ENCODE measurements around the gene BRK1.

BRK1 gene

DNA sequence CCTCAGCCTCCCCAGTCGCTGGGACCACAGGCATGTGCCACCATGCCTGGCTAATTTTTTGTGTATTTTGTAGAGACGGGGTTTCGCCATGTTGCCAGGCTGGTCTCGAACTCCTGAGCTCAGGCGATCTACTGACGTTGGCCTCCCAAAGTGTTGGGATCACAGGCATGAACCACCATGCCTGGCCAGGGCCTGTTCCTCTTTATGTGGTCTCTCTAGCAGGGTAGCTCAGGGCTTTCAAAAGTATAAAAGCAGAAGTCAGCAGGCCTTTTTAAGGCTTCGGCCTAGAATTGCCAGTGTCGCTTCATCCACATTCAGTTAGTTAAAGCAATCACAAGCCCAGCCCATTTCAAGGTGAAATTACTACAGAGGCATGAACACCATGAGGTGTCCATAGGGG lies 33.8 kb downstream of the BRK1 start:
- DNase-seq (ENCODE audit: extremely low read depth, insufficient read length): no peak
- H3K36me3 ChIP-seq (ENCODE audit: control insufficient read depth, insufficient read depth, low read length): peaks cover 13% of the 10 kb centered on the region
- no peak overlapping the region for H3K4me3 ChIP-seq (replicated peaks; ENCODE audit: low read depth, low read length)
- no peaks in the 10 kb centered on the region for H3K27me3 ChIP-seq (replicated peaks; ENCODE audit: control insufficient read depth, insufficient read depth, low read length)
- TF ChIP-seq, protein P1, sequence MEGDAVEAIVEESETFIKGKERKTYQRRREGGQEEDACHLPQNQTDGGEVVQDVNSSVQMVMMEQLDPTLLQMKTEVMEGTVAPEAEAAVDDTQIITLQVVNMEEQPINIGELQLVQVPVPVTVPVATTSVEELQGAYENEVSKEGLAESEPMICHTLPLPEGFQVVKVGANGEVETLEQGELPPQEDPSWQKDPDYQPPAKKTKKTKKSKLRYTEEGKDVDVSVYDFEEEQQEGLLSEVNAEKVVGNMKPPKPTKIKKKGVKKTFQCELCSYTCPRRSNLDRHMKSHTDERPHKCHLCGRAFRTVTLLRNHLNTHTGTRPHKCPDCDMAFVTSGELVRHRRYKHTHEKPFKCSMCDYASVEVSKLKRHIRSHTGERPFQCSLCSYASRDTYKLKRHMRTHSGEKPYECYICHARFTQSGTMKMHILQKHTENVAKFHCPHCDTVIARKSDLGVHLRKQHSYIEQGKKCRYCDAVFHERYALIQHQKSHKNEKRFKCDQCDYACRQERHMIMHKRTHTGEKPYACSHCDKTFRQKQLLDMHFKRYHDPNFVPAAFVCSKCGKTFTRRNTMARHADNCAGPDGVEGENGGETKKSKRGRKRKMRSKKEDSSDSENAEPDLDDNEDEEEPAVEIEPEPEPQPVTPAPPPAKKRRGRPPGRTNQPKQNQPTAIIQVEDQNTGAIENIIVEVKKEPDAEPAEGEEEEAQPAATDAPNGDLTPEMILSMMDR (IDR thresholded peaks at IDR 0.05; ENCODE audit: insufficient read depth, low read length, poor library complexity, severe bottlenecking): no peak

GRCh38 chr3:10150987-10151386 lies 35.5 kb downstream of the BRK1 start:
- H3K36me3 ChIP-seq (ENCODE audit: control insufficient read depth, insufficient read depth, low read length): peaks cover 14% of the 10 kb centered on the region
- DNase-seq (ENCODE audit: extremely low read depth, insufficient read length): no peak
- no peaks in the 10 kb centered on the region for H3K27me3 ChIP-seq (replicated peaks; ENCODE audit: control insufficient read depth, insufficient read depth, low read length)
- TF ChIP-seq, protein P1 (IDR thresholded peaks at IDR 0.05; ENCODE audit: insufficient read depth, low read length, poor library complexity, severe bottlenecking): no peak
- H3K4me3 ChIP-seq (replicated peaks; ENCODE audit: low read depth, low read length): no peak overlapping the region

DNA sequence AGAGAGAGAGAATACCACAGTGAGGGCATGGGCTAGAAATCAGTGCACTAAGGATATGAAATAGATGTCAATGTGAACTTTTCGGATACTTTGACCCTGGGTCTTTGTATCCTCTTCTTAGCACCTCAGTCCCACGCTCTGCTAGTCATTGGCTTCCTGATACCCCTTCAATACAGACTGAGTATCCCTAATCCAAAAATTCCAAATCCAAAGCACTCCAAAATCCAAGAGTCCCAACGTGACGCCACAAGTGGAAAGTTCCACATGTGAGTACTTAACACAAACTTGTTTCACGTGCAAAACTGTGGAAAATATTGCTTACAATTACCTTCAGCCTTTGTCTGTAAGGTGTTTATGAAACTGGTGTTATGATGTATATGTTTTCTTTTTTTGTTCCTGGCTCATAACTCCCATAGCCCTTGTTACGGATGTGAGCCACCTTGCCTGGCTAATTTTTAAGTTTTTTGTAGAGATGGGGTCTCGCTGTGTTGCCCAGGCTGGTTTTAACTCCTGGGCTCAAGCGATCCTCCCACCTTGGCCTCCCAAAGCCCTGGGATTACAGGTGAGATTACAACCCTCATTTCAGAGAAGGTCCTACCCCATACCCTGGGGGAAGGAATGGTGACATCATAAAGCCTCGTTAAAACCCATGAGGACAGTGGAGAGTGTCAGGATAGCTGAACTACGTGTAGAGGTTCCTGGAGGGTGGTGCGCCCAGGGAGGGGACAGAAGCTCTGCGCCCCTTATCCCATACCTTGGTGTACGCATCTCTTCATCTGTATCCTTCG lies 39.1 kb downstream of the BRK1 start:
- peaks cover 12% of the 10 kb centered on the region for H3K36me3 ChIP-seq (ENCODE audit: control insufficient read depth, insufficient read depth, low read length)
- H3K27me3 ChIP-seq (replicated peaks; ENCODE audit: control insufficient read depth, insufficient read depth, low read length): no peaks in the 10 kb centered on the region
- H3K4me3 ChIP-seq (replicated peaks; ENCODE audit: low read depth, low read length): no peak overlapping the region
- TF ChIP-seq, protein P1 (IDR thresholded peaks at IDR 0.05; ENCODE audit: insufficient read depth, low read length, poor library complexity, severe bottlenecking): no peak
- DNase-seq (ENCODE audit: extremely low read depth, insufficient read length): no peak

DNA sequence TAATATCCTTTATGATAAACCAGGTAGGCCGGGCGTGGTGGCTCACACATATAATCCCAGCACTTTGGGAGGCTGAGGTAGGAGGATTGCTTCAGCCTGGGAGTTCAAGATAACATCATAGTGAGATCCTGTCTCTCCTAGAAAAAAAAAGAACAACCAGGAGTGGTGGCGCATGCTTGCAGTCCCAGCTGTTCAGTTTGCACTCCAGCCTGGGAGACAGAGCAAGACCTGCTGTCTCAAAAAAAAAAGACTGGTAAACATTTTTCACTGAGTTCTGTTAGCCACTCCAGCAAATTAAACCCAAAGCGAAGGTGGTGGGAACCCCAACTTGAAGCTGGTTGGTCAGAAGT lies 39.6 kb downstream of the BRK1 start:
- H3K36me3 ChIP-seq (ENCODE audit: control insufficient read depth, insufficient read depth, low read length): peaks cover 10% of the 10 kb centered on the region
- no peak for DNase-seq (ENCODE audit: extremely low read depth, insufficient read length)

DNA sequence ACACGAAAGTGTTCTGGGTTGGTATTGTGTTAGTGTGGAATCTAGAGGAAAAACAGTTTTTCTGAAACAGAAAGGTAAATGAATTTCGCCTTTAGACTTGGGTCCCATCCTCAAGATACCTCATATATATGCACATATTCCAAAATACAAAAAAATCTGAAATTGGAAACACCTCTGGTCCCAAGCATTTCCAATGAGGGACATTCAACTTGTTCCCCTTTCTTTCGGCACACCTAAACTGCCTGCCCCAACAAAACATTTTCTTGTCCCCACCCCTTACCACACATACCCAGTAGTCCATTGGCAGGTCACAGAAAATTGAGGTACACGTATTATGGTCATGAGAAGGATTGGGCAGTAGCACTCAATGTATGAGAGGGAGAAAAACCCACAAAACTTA lies 40.2 kb downstream of the BRK1 start:
- Histone ChIP-seq H3K27me3 (replicated peaks; ENCODE audit: control insufficient read depth, insufficient read depth, low read length) (no peaks in the 10 kb centered on the region), H3K36me3 (ENCODE audit: control insufficient read depth, insufficient read depth, low read length) (peaks cover 8% of the 10 kb centered on the region; the same call in 1 of the 2 replicates), H3K4me3 (replicated peaks; ENCODE audit: low read depth, low read length) (no peak overlapping the region)
- TF ChIP-seq, protein P1 (IDR thresholded peaks at IDR 0.05; ENCODE audit: insufficient read depth, low read length, poor library complexity, severe bottlenecking): no peak
- DNase-seq (ENCODE audit: extremely low read depth, insufficient read length): no peak

More for the DNA sequence above, 39.6 kb downstream of the BRK1 start:
- H3K27me3 ChIP-seq (replicated peaks; ENCODE audit: control insufficient read depth, insufficient read depth, low read length): no peaks in the 10 kb centered on the region
- H3K4me3 ChIP-seq (replicated peaks; ENCODE audit: low read depth, low read length): no peak overlapping the region
- TF ChIP-seq, protein P1 (IDR thresholded peaks at IDR 0.05; ENCODE audit: insufficient read depth, low read length, poor library complexity, severe bottlenecking): no peak
